HG03280 (cell line): ENCODE measurements around the gene PLPP7.
"Not testable (repeated sequence)": the region's sequence is repeated elsewhere in the genome, so short reads cannot be mapped to it uniquely, and the experiment has no call there.

Experiments used
- ATAC-seq: cut with Tn5 transposase; IDR thresholded peaks from one replicate; pipeline ENCODE4 v1.9.1; 2021; ENCODE audit warnings: mild to moderate bottlenecking, moderate library complexity; ENCODE audit not compliant: unreplicated experiment

Gene PLPP7

GRCh38 chr9:131324736-131325679 is 35.5 kb downstream of the PLPP7 start:
- no peak for ATAC-seq

- ATAC-seq = no peak
Measured at GRCh38 chr9:131329241-131329641, 39.7 kb downstream of the PLPP7 start.

GRCh38 chr9:131330814-131331600 is 41.5 kb downstream of the PLPP7 start:
- ATAC-seq = no peak

- ATAC-seq = not testable (repeated sequence)
Measured at GRCh38 chr9:131331996-131332395, 42.5 kb downstream of the PLPP7 start.

DNA sequence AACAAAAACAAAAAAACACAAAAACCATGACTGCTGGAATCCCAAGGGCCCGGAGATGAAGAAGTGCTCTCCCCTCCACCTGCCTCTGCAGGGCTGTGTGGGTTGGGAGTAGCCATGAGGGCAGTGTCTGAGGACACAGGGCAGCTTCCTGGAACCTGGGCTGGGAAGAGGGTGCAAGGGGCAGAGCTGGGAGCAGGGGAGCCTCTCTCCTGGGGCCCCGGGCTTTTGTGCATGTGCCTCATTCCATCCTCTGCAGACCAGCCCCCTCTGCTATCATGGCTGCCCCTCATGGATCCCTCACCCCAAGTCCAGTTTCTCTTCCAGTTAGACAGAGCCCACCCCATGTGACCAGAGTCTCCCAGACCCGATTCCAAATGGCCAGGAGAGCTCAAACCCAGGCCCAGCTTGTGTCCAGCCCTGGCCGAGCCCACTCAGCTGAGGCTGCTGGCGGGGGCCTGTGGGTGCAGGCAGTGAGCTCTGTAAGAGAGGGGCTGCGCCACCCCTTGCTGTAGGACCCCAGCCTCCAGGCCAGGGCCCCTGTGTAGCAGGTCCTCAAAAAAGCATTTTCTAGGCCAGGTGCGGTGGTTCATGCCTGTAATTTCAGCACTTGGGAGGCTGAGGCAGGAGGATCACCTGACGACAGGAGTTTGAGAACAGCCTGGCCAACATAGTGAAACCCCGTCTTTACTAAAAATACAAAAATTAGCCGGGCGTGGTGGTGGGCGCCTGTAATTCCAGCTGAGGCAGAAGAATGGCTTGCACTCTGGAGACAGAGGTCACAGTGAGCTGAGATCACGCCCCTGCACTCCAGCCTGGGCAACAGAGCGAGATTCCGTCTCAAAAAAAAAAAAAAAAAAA is 44.5 kb downstream of the PLPP7 start:
- ATAC-seq = no peak

- no peak for ATAC-seq
Measured at GRCh38 chr9:131334629-131335367, 45.3 kb downstream of the PLPP7 start.

DNA sequence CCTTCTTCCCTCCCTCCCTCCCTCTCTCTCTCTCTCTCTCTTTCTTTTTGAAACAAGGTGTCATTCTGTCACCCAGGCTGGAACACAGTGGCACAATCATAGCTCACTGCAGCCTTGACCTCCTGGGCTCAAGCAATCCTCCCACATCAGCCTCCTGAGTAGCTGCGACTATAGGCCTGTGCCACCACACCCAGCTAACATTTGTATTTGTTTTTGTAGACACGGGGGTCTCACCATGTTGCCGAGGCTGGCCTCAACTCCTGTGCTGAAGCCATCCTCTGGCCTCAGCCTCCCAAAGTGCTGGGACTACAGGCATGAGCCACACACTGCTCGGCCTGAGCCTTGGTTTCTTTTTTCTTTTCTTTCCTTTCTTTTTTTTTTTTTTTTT is 45.8 kb downstream of the PLPP7 start:
- ATAC-seq = no peak

DNA sequence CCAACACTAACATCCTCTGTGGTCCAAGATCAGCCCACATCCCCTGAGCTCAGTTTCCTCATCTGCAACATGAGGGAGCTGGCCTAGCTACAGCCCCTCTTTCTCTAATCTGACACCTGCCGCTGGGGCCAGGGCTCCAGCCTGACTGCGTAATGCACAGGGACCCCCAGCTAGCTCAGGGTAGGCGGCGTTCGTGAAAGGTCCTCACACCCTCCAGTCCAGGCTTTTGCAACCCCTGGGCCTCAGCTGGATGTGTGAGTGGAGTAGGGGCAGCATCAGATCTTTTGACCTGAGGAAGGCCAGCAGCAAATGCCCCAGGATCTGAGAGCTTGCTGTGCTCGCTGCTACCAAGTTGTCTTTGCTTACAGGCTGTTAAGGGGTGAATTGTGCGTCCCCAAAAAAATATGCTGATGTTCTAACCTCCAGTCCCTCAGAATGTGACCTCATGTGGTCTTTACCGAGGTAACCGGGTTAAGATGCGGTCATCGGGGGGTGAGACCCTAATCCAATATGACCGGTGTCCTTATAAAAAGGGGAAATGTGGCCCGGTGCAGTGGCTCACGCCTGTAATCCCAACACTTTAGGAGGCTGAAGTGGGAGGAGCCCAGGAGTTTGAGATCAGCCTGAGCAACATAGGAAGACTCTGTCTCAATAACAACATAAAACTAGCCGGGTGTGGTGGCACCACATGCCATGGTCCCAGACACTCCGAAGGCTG is 47.8 kb downstream of the PLPP7 start:
- ATAC-seq = no peak

GRCh38 chr9:131339212-131339611 is 49.7 kb downstream of the PLPP7 start:
- not testable (repeated sequence) for ATAC-seq

DNA sequence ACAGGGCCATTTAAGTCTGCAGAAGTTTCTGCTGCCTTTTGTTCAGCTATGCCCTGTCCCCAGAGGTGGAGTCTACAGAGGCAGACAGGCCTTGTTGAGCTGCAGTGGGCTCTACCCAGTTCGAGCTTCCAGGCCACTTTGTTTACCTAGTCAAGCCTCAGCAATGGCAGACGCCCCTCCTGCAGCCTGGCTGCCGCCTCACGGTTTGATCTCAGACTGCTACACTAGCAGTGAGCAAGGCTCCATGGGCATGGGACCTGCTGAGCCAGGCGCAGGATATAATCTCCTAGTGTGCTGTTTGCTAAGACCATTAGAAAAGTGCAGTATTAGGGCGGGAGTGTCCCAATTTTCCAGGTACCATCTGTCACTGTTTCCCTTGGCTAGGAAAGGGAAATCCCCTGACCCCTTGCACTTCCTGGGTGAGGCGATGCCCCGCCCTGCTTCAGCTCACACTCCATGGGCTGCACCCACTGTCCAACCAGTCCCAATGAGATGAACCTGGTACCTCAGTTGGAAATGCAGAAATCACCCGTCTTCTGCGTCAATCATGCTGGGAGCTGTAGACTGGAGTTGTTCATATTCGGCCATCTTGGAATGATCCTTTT is 55.5 kb downstream of the PLPP7 start:
- not testable (repeated sequence) for ATAC-seq

DNA sequence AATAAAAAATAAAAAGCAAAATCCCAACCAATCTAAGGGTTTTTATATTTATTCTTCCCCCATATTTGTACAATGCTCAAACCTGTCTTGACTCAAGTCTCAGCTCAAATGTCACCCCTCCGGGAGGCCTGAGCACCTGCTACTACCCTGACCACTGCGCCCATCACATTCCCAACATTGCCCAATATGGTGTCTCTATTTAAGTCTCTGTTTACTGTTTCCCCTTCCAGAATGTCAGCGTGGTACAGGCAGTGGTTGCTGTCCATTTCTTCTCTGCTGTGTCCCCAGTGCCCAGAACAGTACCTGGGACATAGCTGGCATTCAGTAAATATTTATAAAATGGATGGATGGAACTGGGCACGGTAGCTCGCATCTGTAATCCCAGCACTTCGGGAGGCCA is 57.0 kb downstream of the PLPP7 start:
- no peak for ATAC-seq

GRCh38 chr9:131347376-131348020 is 58.0 kb downstream of the PLPP7 start:
- no peak for ATAC-seq

GRCh38 chr9:131348631-131349521 is 59.4 kb downstream of the PLPP7 start:
- ATAC-seq = no peak

DNA sequence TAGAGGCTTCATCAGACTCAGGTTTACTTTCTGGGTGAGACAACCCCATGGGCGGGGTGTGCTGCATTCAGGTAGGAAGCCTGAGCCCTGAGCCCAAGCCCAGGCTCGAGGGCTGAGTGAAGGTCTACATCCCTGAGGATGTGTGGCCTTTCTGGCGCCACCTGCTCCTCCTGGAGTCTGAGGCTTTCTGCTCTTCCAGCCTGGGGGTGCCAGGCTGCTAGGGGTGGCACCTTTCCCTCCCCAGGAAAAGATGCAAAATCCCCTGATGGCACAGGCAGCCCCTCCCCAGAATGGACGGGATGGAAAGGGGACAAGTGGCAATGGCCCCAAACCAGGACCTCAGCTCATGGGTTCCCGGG is 60.0 kb downstream of the PLPP7 start:
- no peak for ATAC-seq

DNA sequence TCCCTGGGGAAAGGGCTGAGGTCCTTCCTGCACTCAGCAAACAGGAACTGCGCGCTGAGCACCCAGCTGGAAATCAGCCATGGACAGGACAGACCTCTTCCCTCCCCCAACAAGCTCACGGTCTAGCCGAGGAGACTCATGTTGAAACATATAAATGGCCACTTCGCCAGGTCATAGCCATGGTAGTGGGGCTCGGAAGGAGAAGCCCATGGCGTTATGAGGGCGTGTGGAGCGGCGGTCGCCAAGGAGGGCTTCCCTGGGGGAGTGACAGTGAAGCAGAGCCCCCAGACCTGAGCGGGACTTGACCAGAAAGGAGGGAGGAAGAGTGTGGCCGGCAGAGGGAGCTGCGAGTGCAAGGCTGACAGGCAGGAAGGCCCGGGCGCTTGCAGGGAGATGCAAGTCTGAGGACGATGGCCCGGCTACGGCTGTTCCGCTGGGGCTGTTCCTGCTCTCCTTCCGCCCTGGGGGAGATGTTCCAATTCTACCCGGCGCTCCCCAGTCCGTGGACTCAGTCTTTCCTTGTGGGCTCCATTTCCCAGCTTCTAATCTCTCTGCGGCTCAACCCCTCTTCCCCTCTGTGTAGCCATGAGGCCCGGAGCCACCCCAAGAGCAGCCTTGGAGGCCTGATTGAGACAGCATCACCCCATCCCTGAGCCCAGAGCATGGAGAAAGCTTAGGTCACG is 60.5 kb downstream of the PLPP7 start:
- no peak for ATAC-seq

- ATAC-seq = not testable (repeated sequence)
Measured at GRCh38 chr9:131356479-131356878, 67.0 kb downstream of the PLPP7 start.

GRCh38 chr9:131358556-131358955 is 69.0 kb downstream of the PLPP7 start:
- no peak for ATAC-seq
